ENCODE results near the gene ACO1.

Gene ACO1

DNA sequence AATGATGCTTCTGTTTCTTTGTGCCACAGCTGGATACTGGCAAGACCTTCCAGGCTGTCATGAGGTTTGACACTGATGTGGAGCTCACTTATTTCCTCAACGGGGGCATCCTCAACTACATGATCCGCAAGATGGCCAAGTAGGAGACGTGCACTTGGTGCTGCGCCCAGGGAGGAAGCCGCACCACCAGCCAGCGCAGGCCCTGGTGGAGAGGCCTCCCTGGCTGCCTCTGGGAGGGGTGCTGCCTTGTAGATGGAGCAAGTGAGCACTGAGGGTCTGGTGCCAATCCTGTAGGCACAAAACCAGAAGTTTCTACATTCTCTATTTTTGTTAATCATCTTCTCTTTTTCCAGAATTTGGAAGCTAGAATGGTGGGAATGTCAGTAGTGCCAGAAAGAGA is 65.5 kb downstream of the ACO1 start:
- Histone ChIP-seq H3K4me1 (no peaks in the 10 kb centered on the region), H3K4me2 (no peak overlapping the region), H3K9ac (no peak overlapping the region), H3K27me3 (no peaks in the 10 kb centered on the region), H3K9me3 (replicated peaks in 1 of 11) (no peaks in the 10 kb centered on the region), H3K27ac (no peak overlapping the region), H3K4me3 (no peak overlapping the region), H3K36me3 (peaks cover 71 to 88% (median 75%) of the 10 kb centered on the region in 11 experiments), H4K20me1 (no peaks in the 10 kb centered on the region)
- TF ChIP-seq Cebpa-rat (IDR thresholded peaks at IDR 0.05), result no peak

DNA sequence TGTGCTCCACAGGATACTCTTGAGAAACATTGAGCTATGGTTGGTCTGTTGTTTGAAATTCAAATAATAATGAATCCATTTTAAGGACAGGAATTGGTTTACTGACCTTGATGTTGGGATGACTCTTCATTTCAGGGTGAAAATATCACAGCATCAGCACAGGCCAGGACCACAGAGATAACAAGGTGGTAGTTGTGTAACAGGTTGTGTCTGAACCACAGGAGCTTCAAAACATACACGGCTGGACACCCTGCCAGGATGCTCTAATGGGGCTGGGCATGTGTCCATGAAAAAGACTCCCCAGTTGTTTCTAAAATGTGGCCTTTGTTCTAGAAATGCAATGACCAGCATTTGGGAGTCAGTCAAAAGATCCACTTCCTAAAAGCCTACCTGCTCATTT is 69.8 kb downstream of the ACO1 start:
- peaks cover 65 to 100% (median 85%) of the 10 kb centered on the region in 11 experiments for H3K36me3 ChIP-seq
- no peak for TF ChIP-seq Cebpa-rat (IDR thresholded peaks at IDR 0.05)

DNA sequence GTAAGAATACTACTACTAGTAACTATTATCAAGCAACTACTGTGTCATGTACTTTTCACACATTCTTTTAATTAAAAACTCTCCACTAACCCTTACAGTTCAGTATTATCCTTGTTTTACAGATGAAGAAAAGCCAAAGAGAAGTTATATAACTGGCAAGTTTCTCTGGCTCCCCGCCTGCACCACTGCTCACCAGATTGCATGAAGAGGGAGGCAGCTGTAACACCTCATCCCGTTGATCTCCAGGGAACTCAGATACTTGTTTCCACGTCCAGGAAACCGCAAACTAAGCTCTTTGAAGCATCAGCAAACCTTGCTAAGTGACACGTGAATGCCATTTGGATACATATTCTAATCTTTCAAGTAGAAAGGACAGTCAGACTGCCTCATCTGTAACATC is 71.3 kb downstream of the ACO1 start:
- Histone ChIP-seq H3K4me3 (no peak overlapping the region), H3K4me2 (no peak overlapping the region), H3K27ac (no peak overlapping the region), H3K36me3 (peaks cover 57 to 100% (median 79%) of the 10 kb centered on the region in 11 experiments), H3K27me3 (no peaks in the 10 kb centered on the region), H3K9me3 (replicated peaks in 1 of 11) (no peaks in the 10 kb centered on the region), H4K20me1 (no peaks in the 10 kb centered on the region), H3K4me1 (no peaks in the 10 kb centered on the region; a peak in 1 of 20 replicates), H3K9ac (no peak overlapping the region)
- no peak for TF ChIP-seq Cebpa-rat (IDR thresholded peaks at IDR 0.05)

More for the DNA sequence above, 69.8 kb downstream of the ACO1 start:
- no peaks in the 10 kb centered on the region; a peak in 1 of 20 replicates for H3K4me1 ChIP-seq
- no peaks in the 10 kb centered on the region for H3K27me3 ChIP-seq
- no peak overlapping the region for H3K9ac ChIP-seq
- H3K27ac ChIP-seq, result no peak overlapping the region
- no peaks in the 10 kb centered on the region for H4K20me1 ChIP-seq
- no peak overlapping the region for H3K4me3 ChIP-seq
- no peaks in the 10 kb centered on the region for H3K9me3 ChIP-seq (replicated peaks in 1 of 11)
- no peak overlapping the region for H3K4me2 ChIP-seq

DNA sequence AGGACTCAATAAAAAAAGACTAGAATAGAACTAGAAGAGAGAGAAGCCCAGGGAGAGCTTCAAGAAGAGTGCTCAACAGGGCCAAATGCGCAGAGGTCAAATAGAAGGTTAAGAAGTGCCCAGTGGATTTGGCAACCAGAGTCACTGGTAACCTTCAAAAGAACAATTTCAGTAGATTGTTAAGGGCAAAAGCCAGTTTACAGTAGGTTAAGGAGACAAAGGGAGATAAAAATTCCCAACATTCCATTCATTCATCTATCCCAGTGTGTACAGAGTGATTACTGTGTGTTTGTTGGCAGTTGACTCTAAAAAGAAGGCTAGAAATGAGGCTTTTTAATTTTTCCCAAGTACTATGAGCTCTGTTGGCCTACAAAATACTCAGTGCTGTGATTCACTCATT is 72.1 kb downstream of the ACO1 start:
- Histone ChIP-seq H3K4me3 (no peak overlapping the region), H3K27ac (no peak overlapping the region), H3K4me1 (no peaks in the 10 kb centered on the region; a peak in 1 of 20 replicates), H3K4me2 (no peak overlapping the region), H3K36me3 (peaks cover 54 to 94% (median 71%) of the 10 kb centered on the region in 11 experiments), H4K20me1 (no peaks in the 10 kb centered on the region), H3K9me3 (replicated peaks in 1 of 11) (no peaks in the 10 kb centered on the region), H3K27me3 (no peaks in the 10 kb centered on the region), H3K9ac (no peak overlapping the region)
- TF ChIP-seq Cebpa-rat (IDR thresholded peaks at IDR 0.05), result no peak

DNA sequence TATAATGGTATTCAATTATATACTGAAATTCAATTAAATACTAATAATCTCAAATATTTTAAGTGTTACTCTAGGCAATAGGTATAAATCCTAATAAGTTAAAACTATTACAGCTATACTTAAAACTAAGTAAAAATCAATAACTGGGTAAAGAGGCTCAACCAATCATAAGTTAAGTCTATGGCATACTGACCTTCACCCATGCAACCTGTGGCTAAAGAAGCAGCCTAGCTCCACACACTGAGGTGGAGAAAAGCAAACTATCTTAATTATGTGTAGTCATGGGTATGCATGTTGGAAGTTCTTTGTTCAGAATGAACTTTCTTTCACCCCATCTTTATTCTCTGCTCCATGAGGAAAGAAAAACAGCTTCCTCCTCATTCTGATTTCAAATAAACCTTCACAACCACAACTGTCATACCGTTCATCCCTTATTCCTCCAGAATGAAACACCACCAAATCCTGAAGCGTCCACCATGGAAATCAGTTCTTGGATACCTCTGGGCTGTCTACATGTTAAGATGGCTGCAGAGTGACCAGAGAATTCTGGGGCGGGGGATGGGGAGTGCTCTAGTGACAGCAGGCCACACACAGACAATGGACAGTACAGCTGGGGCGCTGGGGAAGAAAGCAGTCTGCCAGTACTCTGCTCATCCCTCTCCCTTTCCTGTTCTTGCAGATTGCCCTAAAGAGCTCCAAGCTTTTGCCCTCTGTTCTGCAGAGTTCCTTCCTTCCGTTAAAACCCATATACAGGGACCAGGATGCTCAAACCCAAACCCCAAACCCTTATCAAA is 79.3 kb downstream of the ACO1 start:
- no peak for TF ChIP-seq Cebpa-rat (IDR thresholded peaks at IDR 0.05)
- Histone ChIP-seq H3K27ac (no peak overlapping the region), H4K20me1 (no peaks in the 10 kb centered on the region), H3K9me3 (replicated peaks in 1 of 11) (no peaks in the 10 kb centered on the region), H3K4me2 (no peak overlapping the region), H3K9ac (no peak overlapping the region), H3K36me3 (peaks cover 22 to 85% (median 44%) of the 10 kb centered on the region in 11 experiments), H3K4me3 (no peak overlapping the region), H3K4me1 (no peaks in the 10 kb centered on the region), H3K27me3 (no peaks in the 10 kb centered on the region)

DNA sequence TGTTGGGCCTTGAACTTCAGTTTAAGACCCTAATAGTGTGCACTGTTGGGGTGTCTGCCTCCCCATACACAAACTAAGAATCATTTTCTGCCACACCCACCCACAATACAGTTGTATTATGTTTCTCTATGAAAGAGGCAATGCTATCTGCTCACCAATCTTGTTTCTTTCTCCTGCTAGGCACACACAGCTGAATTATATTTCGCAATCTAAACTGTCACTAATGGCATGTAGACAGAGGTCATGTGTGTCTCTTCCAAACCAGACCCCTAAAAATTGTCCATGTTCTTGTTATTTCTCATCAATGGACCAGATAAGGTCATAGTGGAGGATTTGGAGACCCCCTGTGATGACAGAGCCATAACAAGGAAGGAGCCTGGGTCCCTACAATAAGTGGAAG is 84.3 kb downstream of the ACO1 start:
- Histone ChIP-seq H4K20me1 (no peaks in the 10 kb centered on the region), H3K27me3 (no peaks in the 10 kb centered on the region), H3K9me3 (replicated peaks in 1 of 11) (no peaks in the 10 kb centered on the region), H3K27ac (no peak overlapping the region), H3K4me3 (no peak overlapping the region), H3K4me1 (peaks cover 0 to 11% (median 8%) of the 10 kb centered on the region in 10 experiments; a peak in 15 of 20 replicates), H3K9ac (no peak overlapping the region), H3K36me3 (peaks cover 24 to 96% (median 66%) of the 10 kb centered on the region in 11 experiments; a peak in 20 of 22 replicates), H3K4me2 (no peak overlapping the region)
- peak in 5 of 11 experiments; percentile 23 to 86 (median 36); a peak in 3 of 22 replicates for TF ChIP-seq Cebpa-rat (IDR thresholded peaks at IDR 0.05)

DNA sequence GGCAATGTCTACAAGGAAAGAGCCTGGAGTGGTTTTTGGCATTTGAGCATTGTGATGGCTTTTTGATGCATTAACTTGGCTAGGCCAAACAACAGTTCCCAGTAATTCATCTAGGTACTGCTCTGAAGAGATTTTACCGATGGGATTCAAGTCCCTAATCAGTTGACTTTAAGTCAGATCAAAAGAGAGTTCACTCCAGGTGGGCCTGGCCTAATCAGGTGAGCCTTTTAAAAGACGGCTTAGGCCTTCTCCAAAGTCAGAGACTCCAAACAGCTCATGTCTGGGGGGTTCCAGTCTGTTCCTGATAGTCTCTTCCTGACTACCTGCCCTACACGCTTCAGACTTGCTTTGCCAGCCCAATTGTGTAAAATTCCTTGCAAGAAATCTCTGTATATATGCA is 87.9 kb downstream of the ACO1 start:
- Histone ChIP-seq H3K4me3 (no peak overlapping the region), H3K4me2 (no peak overlapping the region), H3K4me1 (peaks cover 0 to 11% (median 9%) of the 10 kb centered on the region in 10 experiments; a peak in 15 of 20 replicates), H3K27me3 (no peaks in the 10 kb centered on the region), H3K9me3 (replicated peaks in 1 of 11) (no peaks in the 10 kb centered on the region), H3K9ac (no peak overlapping the region), H3K36me3 (peaks cover 33 to 99% (median 69%) of the 10 kb centered on the region in 11 experiments; a peak in 21 of 22 replicates), H3K27ac (no peak overlapping the region), H4K20me1 (no peaks in the 10 kb centered on the region)
- TF ChIP-seq Cebpa-rat (IDR thresholded peaks at IDR 0.05), result no peak

DNA sequence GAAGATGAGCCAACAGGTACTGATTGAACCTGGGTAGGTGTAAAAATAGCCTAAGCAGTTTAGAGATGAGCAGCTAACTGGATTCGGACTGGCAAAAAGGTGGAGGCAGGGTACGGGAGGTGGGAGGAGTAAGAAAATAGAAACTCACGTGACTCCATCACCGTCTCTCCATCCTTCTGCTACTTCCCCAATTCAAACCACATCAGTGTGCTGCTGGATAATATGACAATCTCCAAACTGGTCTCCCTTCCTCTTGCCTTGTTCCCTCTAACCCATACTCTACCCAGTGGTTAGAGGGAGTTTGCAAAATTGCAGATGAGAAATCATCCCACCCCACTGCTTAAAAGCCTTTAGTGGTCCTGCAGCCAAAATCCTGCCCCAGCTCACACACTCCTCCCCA is 98.9 kb downstream of the ACO1 start:
- Histone ChIP-seq H3K4me2 (peak overlapping the region in 1 of 11 experiments; percentile 18; a peak in 2 of 22 replicates), H3K27me3 (no peaks in the 10 kb centered on the region), H3K9ac (no peak overlapping the region), H3K4me3 (no peak overlapping the region), H3K9me3 (replicated peaks in 1 of 11) (no peaks in the 10 kb centered on the region), H3K27ac (no peak overlapping the region), H3K36me3 (peaks cover 80 to 100% (median 94%) of the 10 kb centered on the region in 11 experiments), H3K4me1 (peaks cover 0 to 5% (median 0%) of the 10 kb centered on the region in 10 experiments; a peak in 1 of 20 replicates), H4K20me1 (no peaks in the 10 kb centered on the region)
- no peak for TF ChIP-seq Cebpa-rat (IDR thresholded peaks at IDR 0.05)

DNA sequence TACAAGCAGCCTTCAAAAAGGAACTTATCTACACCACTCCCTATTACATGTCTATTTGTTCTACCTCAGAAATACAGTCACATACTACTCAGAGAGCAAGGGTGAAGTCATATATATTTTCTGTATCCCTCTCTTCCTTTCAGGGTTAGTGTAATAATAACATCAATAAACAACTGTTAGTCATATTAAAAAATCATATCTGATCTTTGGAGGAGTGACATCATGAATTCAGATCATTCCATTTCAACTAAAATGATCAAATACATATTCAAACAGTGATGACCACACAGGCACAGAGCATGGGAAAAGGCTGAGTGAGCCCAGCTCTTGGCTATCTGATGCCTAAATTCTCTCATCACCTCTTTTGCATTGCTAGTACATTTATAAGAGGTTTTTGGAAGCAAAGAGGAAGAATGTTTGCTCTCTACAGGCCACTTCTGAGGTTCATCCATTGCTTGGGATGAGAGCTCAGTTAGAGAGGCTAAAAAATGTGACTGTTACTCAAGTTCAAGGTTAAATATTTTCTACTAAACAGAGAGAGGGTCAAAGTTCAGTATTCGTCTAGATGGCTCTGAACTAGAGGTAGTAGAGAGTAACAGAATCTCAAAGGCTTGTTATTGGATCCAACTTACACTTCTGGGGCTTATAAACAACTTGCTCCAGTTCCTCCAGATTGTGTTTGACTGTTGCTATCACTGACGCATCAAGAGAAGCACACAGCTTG is 102.6 kb downstream of the ACO1 start:
- Histone ChIP-seq H4K20me1 (no peaks in the 10 kb centered on the region), H3K9me3 (replicated peaks in 1 of 11) (no peaks in the 10 kb centered on the region), H3K4me2 (no peak overlapping the region), H3K36me3 (peaks cover 61 to 100% (median 75%) of the 10 kb centered on the region in 11 experiments), H3K4me1 (peaks cover 0 to 5% (median 0%) of the 10 kb centered on the region in 10 experiments; a peak in 1 of 20 replicates), H3K27ac (no peak overlapping the region), H3K4me3 (no peak overlapping the region), H3K27me3 (no peaks in the 10 kb centered on the region), H3K9ac (no peak overlapping the region)
- TF ChIP-seq Cebpa-rat (IDR thresholded peaks at IDR 0.05), result no peak
